Neural cell (in vitro differentiated cells): ENCODE results near the gene MEIOB. TPM values are rescaled to one million over a fixed set of nuclear protein-coding genes. Genes with fewer than 3 reads are reported as not detected.

Source experiments
- H2AFZ ChIP-seq: fragments of 200-600, 300-800 bp; sonication (generic), shearing (Covaris generic); 2 replicates; pipeline ENCODE4 v1.6.0; 2014; ENCODE audit warnings: low read depth, mild to moderate bottlenecking, antibody characterized with exemption, low read length, moderate library complexity
- H3F3A ChIP-seq: fragments of 200-600 bp; shearing (Covaris generic); 2 replicates; pipeline ENCODE4 v1.6.1; 2016; ENCODE audit warnings: mild to moderate bottlenecking, moderate library complexity, mixed read lengths, antibody characterized with exemption, low read length; ENCODE audit not compliant: insufficient read depth, poor library complexity, severe bottlenecking
- H3K27ac ChIP-seq: fragments of 200-600, 300-800 bp; sonication (generic), shearing (Covaris generic); 2 replicates; pipeline ENCODE4 v1.5.1; 2014; ENCODE audit warnings: mild to moderate bottlenecking, low read length, moderate library complexity
- H3K27me3 ChIP-seq: fragments of 300-800, 200-600 bp; sonication (generic), shearing (Covaris generic); 2 replicates; pipeline ENCODE4 v1.6.0; 2014; ENCODE audit warnings: mild to moderate bottlenecking, low read depth, low read length, moderate library complexity; ENCODE audit not compliant: insufficient read depth
- H3K36me3 ChIP-seq: fragments of 300-800, 200-600 bp; sonication (generic), shearing (Covaris generic); 2 replicates; pipeline ENCODE4 v1.5.1; 2014; ENCODE audit warnings: mild to moderate bottlenecking, antibody characterized with exemption, low read length, moderate library complexity; ENCODE audit not compliant: insufficient read depth
- H3K4me2 ChIP-seq: fragments of 300-800, 200-600 bp; sonication (generic), shearing (Covaris generic); 2 replicates; pipeline ENCODE4 v1.6.0; 2014; ENCODE audit warnings: mild to moderate bottlenecking, low read length
- H3K4me3 ChIP-seq: fragments of 300-800, 200-600 bp; sonication (generic), shearing (Covaris generic); 2 replicates; pipeline ENCODE4 v1.5.1; 2014; ENCODE audit warnings: mild to moderate bottlenecking, low read length, moderate library complexity
- H3K79me2 ChIP-seq: fragments of 200-600 bp; shearing (Covaris generic); replicated peaks from 2 replicates; pipeline ENCODE4 v1.6.0; 2014; ENCODE audit warnings: mild to moderate bottlenecking, low read length, moderate library complexity; ENCODE audit not compliant: insufficient read depth
- H3K9ac ChIP-seq: fragments of 300-800, 200-600 bp; sonication (generic), shearing (Covaris generic); 2 replicates; pipeline ENCODE4 v1.6.1; 2016; ENCODE audit warnings: mild to moderate bottlenecking, low read length, mixed read lengths
- H3K9me2 ChIP-seq: fragments of 200-600 bp; shearing (Covaris generic); 2 replicates; pipeline ENCODE4 v1.6.1; 2016; ENCODE audit warnings: mild to moderate bottlenecking, low read length, mixed read lengths; ENCODE audit not compliant: insufficient read depth
- H3K9me3 ChIP-seq: fragments of 200-600, 300-800 bp; sonication (generic), shearing (Covaris generic); 2 replicates; pipeline ENCODE4 v1.6.1; 2016; ENCODE audit warnings: mild to moderate bottlenecking, mixed run types, low read length, moderate library complexity, mixed read lengths
- H4K20me1 ChIP-seq: fragments of 200-600 bp; shearing (Covaris generic); 2 replicates; pipeline ENCODE4 v1.6.1; 2016; ENCODE audit warnings: mild to moderate bottlenecking, mixed run types; ENCODE audit not compliant: insufficient read depth
- EP300 ChIP-seq: fragments of 450-650 bp; conservative IDR thresholded peaks from 2 replicates; pipeline ENCODE4 v1.6.1; 2014; ENCODE audit warnings: antibody characterized with exemption, mild to moderate bottlenecking, moderate library complexity; ENCODE audit not compliant: poor library complexity, severe bottlenecking
- EZH2 ChIP-seq: fragments of 200-600, 300-800 bp; shearing (Covaris generic), sonication (generic); IDR thresholded peaks from 2 replicates; pipeline ENCODE4 v1.6.1; 2014; ENCODE audit warnings: antibody characterized with exemption, low read length, borderline replicate concordance, mild to moderate bottlenecking; ENCODE audit not compliant: insufficient read depth, poor library complexity, severe bottlenecking
- MXI1 ChIP-seq: fragments of 450-650 bp; conservative IDR thresholded peaks from 2 replicates; pipeline ENCODE4 v1.6.1; 2014; ENCODE audit warnings: antibody characterized with exemption, mild to moderate bottlenecking; ENCODE audit not compliant: poor library complexity, severe bottlenecking
- POLR2AphosphoS5 ChIP-seq: IDR thresholded peaks from 2 replicates; pipeline ENCODE4 v1.6.1; 2012
- RAD21 ChIP-seq: fragments of 450-650 bp; conservative IDR thresholded peaks from 2 replicates; pipeline ENCODE4 v1.6.1; 2014; ENCODE audit warnings: antibody characterized with exemption, mild to moderate bottlenecking, moderate library complexity
- SMC3 ChIP-seq: fragments of 450-650 bp; conservative IDR thresholded peaks from 2 replicates; pipeline ENCODE4 v1.6.1; 2014; ENCODE audit warnings: antibody characterized with exemption, mild to moderate bottlenecking, moderate library complexity; ENCODE audit not compliant: poor library complexity
- TAF1 ChIP-seq: IDR thresholded peaks from 2 replicates; pipeline ENCODE4 v1.6.1; 2012; ENCODE audit warnings: low read depth
- polyA plus RNA-seq: library from polyadenylated mRNA; depleted of rRNA; stranded (reverse); fragments of >200 nt; gene quantifications from 2 replicates; pipeline ENCODE4 v1.2.3, GENCODE V29; 2014
- TF ChIP-seq, protein P1 (sequence below): IDR thresholded peaks from 2 replicates; pipeline ENCODE4 v1.6.1; 2012; ENCODE audit warnings: borderline replicate concordance
- TF ChIP-seq, protein P2 (sequence below): fragments of 450-650 bp; IDR thresholded peaks from 2 replicates; pipeline ENCODE4 v1.5.1; 2014; ENCODE audit warnings: antibody characterized with exemption, mild to moderate bottlenecking, moderate library complexity; ENCODE audit not compliant: poor library complexity, severe bottlenecking

MEIOB gene
- polyA plus RNA-seq, 1 donor from 2014 or later: not detected

DNA sequence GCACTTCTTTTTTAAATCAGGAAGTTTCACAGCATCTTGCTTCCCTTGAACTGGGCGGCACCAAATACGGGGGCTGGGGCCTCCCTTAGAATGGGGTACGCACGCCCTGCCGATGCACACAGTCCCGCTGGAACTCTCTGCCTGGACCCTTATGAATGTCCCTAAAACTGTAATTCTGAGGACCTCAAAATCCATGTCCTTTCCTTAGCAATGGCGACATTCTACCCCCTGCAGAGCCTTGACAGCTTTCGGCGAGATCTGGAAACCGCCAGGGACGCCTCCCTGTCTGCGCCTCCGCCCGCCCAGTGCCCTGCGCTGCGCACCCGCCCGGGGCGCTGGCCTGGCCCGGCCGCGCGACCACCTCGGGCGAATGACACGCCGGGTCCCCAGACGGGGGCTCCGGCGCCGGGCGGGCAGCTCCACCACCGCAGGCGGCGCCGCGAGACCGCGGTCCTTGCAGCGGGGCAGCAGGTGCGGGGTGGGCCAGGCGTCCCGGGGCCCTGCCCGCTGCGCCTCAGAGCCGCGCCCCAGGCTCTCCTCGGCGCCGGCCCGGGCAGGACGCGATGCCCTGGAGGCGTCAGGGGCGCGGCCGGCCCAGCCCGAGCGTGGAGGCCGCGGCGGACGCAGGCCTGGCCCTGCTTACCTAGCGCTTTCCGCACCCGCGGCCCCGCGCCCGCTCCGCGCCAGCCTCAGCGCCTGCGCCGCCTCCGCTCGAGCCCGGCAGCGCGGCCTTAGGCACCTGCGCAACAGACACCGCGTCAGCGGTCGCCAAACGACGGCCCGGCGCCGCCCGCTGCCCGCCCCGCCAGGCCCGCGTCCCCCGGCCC lies 45.9 kb downstream of the MEIOB start (continued):
- TF ChIP-seq EZH2 (no peak), POLR2AphosphoS5 (no peak), RAD21 (no peak)

DNA sequence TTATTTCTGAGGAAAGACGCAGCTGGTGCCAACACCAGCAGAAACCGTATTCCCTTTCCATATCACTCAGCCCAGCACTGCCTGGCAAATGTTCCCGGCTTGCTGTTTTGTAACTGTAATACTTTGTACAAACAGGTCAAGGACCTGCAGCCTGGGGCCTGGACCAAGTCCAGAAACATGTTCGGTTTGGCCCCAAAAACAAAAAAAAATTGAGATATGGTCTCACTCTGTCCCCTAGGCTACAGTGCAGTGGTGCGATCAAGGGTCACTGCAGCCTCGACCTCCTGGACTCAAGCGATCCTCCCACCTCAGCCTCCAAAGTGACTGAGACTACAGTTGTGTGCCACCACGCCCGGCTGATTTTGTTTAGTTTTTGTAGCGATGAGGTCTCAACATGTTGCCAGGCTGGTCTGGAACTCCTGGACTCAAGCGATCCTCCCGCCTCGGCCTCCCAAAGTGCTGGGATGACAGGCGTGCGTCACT lies 46.5 kb downstream of the MEIOB start:
- no peak overlapping the region for H2AFZ ChIP-seq
- no peaks in the 10 kb centered on the region for H3K9me2 ChIP-seq
- H3K27me3 ChIP-seq: no peaks in the 10 kb centered on the region
- peak overlapping the region; percentile 42 for H3K27ac ChIP-seq
- peaks cover 31% of the 10 kb centered on the region for H3K79me2 ChIP-seq
- H3K9ac ChIP-seq: peak overlapping the region; percentile 68
- no peak for TF ChIP-seq RAD21
- TF ChIP-seq EZH2: no peak
- TF ChIP-seq, protein P1, sequence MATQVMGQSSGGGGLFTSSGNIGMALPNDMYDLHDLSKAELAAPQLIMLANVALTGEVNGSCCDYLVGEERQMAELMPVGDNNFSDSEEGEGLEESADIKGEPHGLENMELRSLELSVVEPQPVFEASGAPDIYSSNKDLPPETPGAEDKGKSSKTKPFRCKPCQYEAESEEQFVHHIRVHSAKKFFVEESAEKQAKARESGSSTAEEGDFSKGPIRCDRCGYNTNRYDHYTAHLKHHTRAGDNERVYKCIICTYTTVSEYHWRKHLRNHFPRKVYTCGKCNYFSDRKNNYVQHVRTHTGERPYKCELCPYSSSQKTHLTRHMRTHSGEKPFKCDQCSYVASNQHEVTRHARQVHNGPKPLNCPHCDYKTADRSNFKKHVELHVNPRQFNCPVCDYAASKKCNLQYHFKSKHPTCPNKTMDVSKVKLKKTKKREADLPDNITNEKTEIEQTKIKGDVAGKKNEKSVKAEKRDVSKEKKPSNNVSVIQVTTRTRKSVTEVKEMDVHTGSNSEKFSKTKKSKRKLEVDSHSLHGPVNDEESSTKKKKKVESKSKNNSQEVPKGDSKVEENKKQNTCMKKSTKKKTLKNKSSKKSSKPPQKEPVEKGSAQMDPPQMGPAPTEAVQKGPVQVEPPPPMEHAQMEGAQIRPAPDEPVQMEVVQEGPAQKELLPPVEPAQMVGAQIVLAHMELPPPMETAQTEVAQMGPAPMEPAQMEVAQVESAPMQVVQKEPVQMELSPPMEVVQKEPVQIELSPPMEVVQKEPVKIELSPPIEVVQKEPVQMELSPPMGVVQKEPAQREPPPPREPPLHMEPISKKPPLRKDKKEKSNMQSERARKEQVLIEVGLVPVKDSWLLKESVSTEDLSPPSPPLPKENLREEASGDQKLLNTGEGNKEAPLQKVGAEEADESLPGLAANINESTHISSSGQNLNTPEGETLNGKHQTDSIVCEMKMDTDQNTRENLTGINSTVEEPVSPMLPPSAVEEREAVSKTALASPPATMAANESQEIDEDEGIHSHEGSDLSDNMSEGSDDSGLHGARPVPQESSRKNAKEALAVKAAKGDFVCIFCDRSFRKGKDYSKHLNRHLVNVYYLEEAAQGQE: no peak
- TF ChIP-seq POLR2AphosphoS5: no peak
- TF ChIP-seq TAF1: no peak
- no peaks in the 10 kb centered on the region for H3F3A ChIP-seq
- peak overlapping the region; percentile 67 for H3K4me3 ChIP-seq
- no peaks in the 10 kb centered on the region for H3K9me3 ChIP-seq
- no peaks in the 10 kb centered on the region for H3K36me3 ChIP-seq
- H3K4me2 ChIP-seq: peak overlapping the region; percentile 68
- no peaks in the 10 kb centered on the region for H4K20me1 ChIP-seq

DNA sequence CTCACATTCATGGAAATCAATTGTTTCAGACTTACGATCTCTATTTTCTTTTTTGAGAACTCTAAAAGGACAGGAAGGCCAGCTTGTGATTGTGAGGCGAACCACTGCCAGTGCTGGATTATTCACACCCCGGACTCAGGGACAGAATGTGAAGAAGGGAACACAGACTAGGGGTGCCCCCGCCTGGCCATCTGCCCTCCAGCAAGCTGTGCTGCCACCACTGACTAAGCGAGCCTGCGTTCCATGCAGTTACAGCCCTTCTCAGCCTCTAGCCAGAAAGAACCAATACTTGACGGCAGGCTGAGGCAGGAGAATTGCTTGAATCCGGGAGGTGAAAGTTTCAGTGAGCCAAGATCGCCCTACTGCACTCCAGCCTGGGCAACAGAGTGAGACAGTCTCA lies 48.1 kb downstream of the MEIOB start:
- H3K4me3 ChIP-seq: no peak overlapping the region

DNA sequence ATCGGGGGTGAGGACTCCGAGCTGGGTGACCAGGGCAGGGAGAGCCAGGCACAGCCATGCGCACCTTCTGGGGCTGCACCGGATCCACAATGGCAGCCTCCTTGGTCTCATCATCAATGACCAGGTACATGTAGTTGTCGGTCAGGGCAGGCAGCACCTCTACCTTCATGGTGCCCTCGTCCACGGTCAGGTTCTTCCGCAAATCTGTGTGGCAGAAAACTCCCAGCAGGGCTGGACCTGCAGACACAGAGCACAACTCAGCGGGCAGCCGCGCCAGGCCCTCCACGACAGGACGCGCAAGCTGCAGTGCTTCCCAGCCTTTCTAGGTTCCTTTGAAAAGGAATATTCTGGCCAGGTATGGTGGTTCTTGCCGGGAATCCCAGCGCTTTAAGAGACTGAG lies 49.2 kb downstream of the MEIOB start:
- Histone ChIP-seq H3K27ac (no peak overlapping the region), H3F3A (no peaks in the 10 kb centered on the region), H3K4me3 (no peak overlapping the region), H3K4me2 (no peak overlapping the region), H3K36me3 (no peaks in the 10 kb centered on the region), H3K27me3 (no peaks in the 10 kb centered on the region), H4K20me1 (no peaks in the 10 kb centered on the region), H3K79me2 (peaks cover 16% of the 10 kb centered on the region), H2AFZ (no peak overlapping the region), H3K9me2 (no peaks in the 10 kb centered on the region), H3K9ac (no peak overlapping the region), H3K9me3 (no peaks in the 10 kb centered on the region)
- TF ChIP-seq EP300 (no peak), RAD21 (no peak), POLR2AphosphoS5 (no peak), MXI1 (no peak), SMC3 (no peak), EZH2 (no peak)
- TF ChIP-seq, protein P2, sequence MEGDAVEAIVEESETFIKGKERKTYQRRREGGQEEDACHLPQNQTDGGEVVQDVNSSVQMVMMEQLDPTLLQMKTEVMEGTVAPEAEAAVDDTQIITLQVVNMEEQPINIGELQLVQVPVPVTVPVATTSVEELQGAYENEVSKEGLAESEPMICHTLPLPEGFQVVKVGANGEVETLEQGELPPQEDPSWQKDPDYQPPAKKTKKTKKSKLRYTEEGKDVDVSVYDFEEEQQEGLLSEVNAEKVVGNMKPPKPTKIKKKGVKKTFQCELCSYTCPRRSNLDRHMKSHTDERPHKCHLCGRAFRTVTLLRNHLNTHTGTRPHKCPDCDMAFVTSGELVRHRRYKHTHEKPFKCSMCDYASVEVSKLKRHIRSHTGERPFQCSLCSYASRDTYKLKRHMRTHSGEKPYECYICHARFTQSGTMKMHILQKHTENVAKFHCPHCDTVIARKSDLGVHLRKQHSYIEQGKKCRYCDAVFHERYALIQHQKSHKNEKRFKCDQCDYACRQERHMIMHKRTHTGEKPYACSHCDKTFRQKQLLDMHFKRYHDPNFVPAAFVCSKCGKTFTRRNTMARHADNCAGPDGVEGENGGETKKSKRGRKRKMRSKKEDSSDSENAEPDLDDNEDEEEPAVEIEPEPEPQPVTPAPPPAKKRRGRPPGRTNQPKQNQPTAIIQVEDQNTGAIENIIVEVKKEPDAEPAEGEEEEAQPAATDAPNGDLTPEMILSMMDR: no peak
- TF ChIP-seq, protein P1: no peak

More for the DNA sequence above, 48.1 kb downstream of the MEIOB start:
- H3K9me2 ChIP-seq: no peaks in the 10 kb centered on the region
- H3K36me3 ChIP-seq: no peaks in the 10 kb centered on the region
- H3K9me3 ChIP-seq: no peaks in the 10 kb centered on the region
- no peak overlapping the region for H3K9ac ChIP-seq
- TF ChIP-seq TAF1 (no peak), POLR2AphosphoS5 (no peak), EZH2 (no peak), SMC3 (no peak)
- H3F3A ChIP-seq: no peaks in the 10 kb centered on the region
- H3K4me2 ChIP-seq: no peak overlapping the region
- no peak overlapping the region for H3K27ac ChIP-seq
- H2AFZ ChIP-seq: no peak overlapping the region
- H3K27me3 ChIP-seq: no peaks in the 10 kb centered on the region
- peaks cover 27% of the 10 kb centered on the region for H3K79me2 ChIP-seq
- no peaks in the 10 kb centered on the region for H4K20me1 ChIP-seq
